Measurements from ENCODE around the gene ARCN1. TPM values are rescaled to one million over a fixed set of nuclear protein-coding genes. Genes with fewer than 3 reads are reported as not detected.

Gene ARCN1
- total and polyA plus RNA-seq, 2 of the 4 experiments (the other 2 are of a cell fraction): 148 to 212 TPM

GRCh38 chr11:118592616-118593367, 20.6 kb downstream of the ARCN1 start:
- H3K4me1 ChIP-seq (ENCODE audit: control insufficient read depth, insufficient read depth, low read length): peaks cover 2% of the 10 kb centered on the region; the same call in 1 of the 2 replicates
- H3K4me3 ChIP-seq (ENCODE audit: insufficient read depth, low read depth, low read length): no peak overlapping the region
- H2AFZ ChIP-seq (replicated peaks; ENCODE audit: low read length, poor library complexity): no peak overlapping the region
- H2BK15ac ChIP-seq (ENCODE audit: low read depth, low read length): no peak overlapping the region
- 0 out of 2 replicates have a peak, but pooled peaks have one; percentile 13 for ATAC-seq (ENCODE audit: low read depth)
- in situ Hi-C loops (cut with MboI; ENCODE audit: low sequenced_read_pairs) (no loop called here), dilution Hi-C loops (cut with HindIII; ENCODE audit: low sequenced_read_pairs, unreplicated experiment) (no loop called here), intact Hi-C loops (cut with micrococcal nuclease) (no loop called here)
- H3K56ac ChIP-seq (ENCODE audit: extremely low read depth, insufficient read depth, low read length): no peak overlapping the region
- no peak overlapping the region for H3K4me2 ChIP-seq (ENCODE audit: low read depth, low read length)
- H4K91ac ChIP-seq (ENCODE audit: insufficient read depth, low read depth, low read length): no peak overlapping the region
- H3K4ac ChIP-seq (ENCODE audit: low read depth, low read length): no peak overlapping the region
- H3K27me3 ChIP-seq (ENCODE audit: control insufficient read depth, insufficient read depth, low read length): no peaks in the 10 kb centered on the region
- no peaks in the 10 kb centered on the region for H3K9me3 ChIP-seq (ENCODE audit: control insufficient read depth, insufficient read depth, low read length)
- no peak overlapping the region for H3K9ac ChIP-seq (ENCODE audit: low read depth, low read length)
- H3K9me1 ChIP-seq (ENCODE audit: insufficient read depth, low read length): no peaks in the 10 kb centered on the region
- H2BK120ac ChIP-seq (ENCODE audit: low read depth, low read length): no peak overlapping the region
- no peak overlapping the region for H3K27ac ChIP-seq (ENCODE audit: insufficient read depth, low read length)
- H3K23ac ChIP-seq (ENCODE audit: low read depth, low read length): no peak overlapping the region
- no peak overlapping the region for H4K5ac ChIP-seq (ENCODE audit: low read depth, low read length)
- POLR2A ChIA-PET (ENCODE audit: unreplicated experiment): interaction anchor here (0.6 kb wide), 1 partner anchor 20 kb away, joined by 3 read pairs; no protein-coding TSS in a partner anchor
- no TSS peak for BruUV-seq (replicated peaks)
- DNase-seq: no peak
- no CpG with 5 or more reads among the region's 2 CpGs for WGBS, 2 experiments (ENCODE audit: extremely low coverage in 2 of 2, insufficient read length in 1 of 2)
- H2BK20ac ChIP-seq (ENCODE audit: low read depth, low read length): no peak overlapping the region
- H2BK5ac ChIP-seq (ENCODE audit: low read depth, low read length, poor library complexity, severe bottlenecking): no peak overlapping the region
- no peak overlapping the region for H2AK9ac ChIP-seq (replicated peaks; ENCODE audit: low read depth, low read length, poor library complexity)
- H4K20me1 ChIP-seq (ENCODE audit: insufficient read depth, low read length): peaks cover 44% of the 10 kb centered on the region
- CTCF ChIA-PET: interaction anchor here (0.6 kb wide), 3 partner anchors 12 to 417 kb away, joined by 3 read pairs; no protein-coding TSS in a partner anchor
- H3K14ac ChIP-seq (replicated peaks; ENCODE audit: low read depth, low read length): no peak overlapping the region
- no peak overlapping the region for H4K8ac ChIP-seq (ENCODE audit: low read depth in 2 of 2, low read length in 2 of 2)
- H2AK5ac ChIP-seq (ENCODE audit: low read depth, low read length): no peak overlapping the region
- H3K79me1 ChIP-seq (ENCODE audit: low read depth in 1 of 2, low read length in 2 of 2): peaks cover 34 to 47% of the 10 kb centered on the region in 2 experiments
- peaks cover 54% of the 10 kb centered on the region for H3K36me3 ChIP-seq (ENCODE audit: control insufficient read depth, insufficient read depth, low read length)
- H3K18ac ChIP-seq (ENCODE audit: low read depth, low read length): no peak overlapping the region
- TF ChIP-seq, protein P1, sequence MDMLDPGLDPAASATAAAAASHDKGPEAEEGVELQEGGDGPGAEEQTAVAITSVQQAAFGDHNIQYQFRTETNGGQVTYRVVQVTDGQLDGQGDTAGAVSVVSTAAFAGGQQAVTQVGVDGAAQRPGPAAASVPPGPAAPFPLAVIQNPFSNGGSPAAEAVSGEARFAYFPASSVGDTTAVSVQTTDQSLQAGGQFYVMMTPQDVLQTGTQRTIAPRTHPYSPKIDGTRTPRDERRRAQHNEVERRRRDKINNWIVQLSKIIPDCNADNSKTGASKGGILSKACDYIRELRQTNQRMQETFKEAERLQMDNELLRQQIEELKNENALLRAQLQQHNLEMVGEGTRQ (IDR thresholded peaks at IDR 0.05; ENCODE audit: low read depth, low read length): no peak
- no peak for TF ChIP-seq CEBPB (IDR thresholded peaks at IDR 0.05; ENCODE audit: low read depth, low read length)
- no peak for TF ChIP-seq POLR2A (IDR thresholded peaks at IDR 0.05; ENCODE audit: low read depth, low read length)
- no peak for TF ChIP-seq SMC3 (IDR thresholded peaks at IDR 0.05; ENCODE audit: low read depth, low read length)
- TF ChIP-seq CHD1 (IDR thresholded peaks at IDR 0.05; ENCODE audit: low read depth, low read length): no peak
- no peak for TF ChIP-seq MAZ (IDR thresholded peaks at IDR 0.05; ENCODE audit: borderline replicate concordance, low read depth, low read length)
- TF ChIP-seq, protein P2, sequence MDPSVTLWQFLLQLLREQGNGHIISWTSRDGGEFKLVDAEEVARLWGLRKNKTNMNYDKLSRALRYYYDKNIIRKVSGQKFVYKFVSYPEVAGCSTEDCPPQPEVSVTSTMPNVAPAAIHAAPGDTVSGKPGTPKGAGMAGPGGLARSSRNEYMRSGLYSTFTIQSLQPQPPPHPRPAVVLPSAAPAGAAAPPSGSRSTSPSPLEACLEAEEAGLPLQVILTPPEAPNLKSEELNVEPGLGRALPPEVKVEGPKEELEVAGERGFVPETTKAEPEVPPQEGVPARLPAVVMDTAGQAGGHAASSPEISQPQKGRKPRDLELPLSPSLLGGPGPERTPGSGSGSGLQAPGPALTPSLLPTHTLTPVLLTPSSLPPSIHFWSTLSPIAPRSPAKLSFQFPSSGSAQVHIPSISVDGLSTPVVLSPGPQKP (IDR thresholded peaks at IDR 0.05; ENCODE audit: borderline replicate concordance, low read depth, low read length): no peak
- TF ChIP-seq MAFK (IDR thresholded peaks at IDR 0.05; ENCODE audit: low read depth, low read length): no peak
- TF ChIP-seq NFE2L2 (IDR thresholded peaks at IDR 0.05; ENCODE audit: low read depth, low read length): no peak
- TF ChIP-seq RAD21 (IDR thresholded peaks at IDR 0.05; ENCODE audit: low read length): no peak
- TF ChIP-seq RFX5 (IDR thresholded peaks at IDR 0.05; ENCODE audit: low read depth, low read length): no peak
- no peak for TF ChIP-seq BHLHE40 (IDR thresholded peaks at IDR 0.05; ENCODE audit: low read depth, low read length)
- TF ChIP-seq, protein P3, sequence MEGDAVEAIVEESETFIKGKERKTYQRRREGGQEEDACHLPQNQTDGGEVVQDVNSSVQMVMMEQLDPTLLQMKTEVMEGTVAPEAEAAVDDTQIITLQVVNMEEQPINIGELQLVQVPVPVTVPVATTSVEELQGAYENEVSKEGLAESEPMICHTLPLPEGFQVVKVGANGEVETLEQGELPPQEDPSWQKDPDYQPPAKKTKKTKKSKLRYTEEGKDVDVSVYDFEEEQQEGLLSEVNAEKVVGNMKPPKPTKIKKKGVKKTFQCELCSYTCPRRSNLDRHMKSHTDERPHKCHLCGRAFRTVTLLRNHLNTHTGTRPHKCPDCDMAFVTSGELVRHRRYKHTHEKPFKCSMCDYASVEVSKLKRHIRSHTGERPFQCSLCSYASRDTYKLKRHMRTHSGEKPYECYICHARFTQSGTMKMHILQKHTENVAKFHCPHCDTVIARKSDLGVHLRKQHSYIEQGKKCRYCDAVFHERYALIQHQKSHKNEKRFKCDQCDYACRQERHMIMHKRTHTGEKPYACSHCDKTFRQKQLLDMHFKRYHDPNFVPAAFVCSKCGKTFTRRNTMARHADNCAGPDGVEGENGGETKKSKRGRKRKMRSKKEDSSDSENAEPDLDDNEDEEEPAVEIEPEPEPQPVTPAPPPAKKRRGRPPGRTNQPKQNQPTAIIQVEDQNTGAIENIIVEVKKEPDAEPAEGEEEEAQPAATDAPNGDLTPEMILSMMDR (conservative IDR thresholded peaks at IDR 0.05; ENCODE audit: low read depth, low read length): no peak
- TF ChIP-seq FOS (IDR thresholded peaks at IDR 0.05; ENCODE audit: low read depth, low read length): no peak
- no peak for TF ChIP-seq MXI1 (IDR thresholded peaks at IDR 0.05; ENCODE audit: borderline replicate concordance, low read depth, low read length)

Measured in IMR-90 (cell line).